ENCODE measurements around the gene PACS2. TPM values are rescaled to one million over a fixed set of nuclear protein-coding genes. Genes with fewer than 3 reads are reported as not detected.
"Not testable (repeated sequence)": the region's sequence is repeated elsewhere in the genome, so short reads cannot be mapped to it uniquely, and the experiment has no call there.

PACS2 gene
- total RNA-seq (2014; rRNA removed; shearing (Covaris generic)), result 33.4 and 43.4 TPM in 2 replicates

- peak; percentile 61 to 89 for DNase-seq
- H3K27ac ChIP-seq, result peak within 1 kb of the TSS; percentile 59
- no peaks in the 10 kb centered on the region; the same call in none of the 2 replicates for H3K36me3 ChIP-seq
- no peaks in the 10 kb centered on the region for H3K27me3 ChIP-seq
- H3K4me1 ChIP-seq, result peaks cover 20% of the 10 kb centered on the region; the same call in 1 of the 2 replicates
- H3K9me3 ChIP-seq (replicated peaks), result no peaks in the 10 kb centered on the region
- H3K4me3 ChIP-seq, result peak within 1 kb of the TSS; percentile 63
These were observed at the start of gene PACS2 for GRCh38 chr14:105314287-105315200. TSS of gene PACS2 (plus strand) at chr14:105314748. CDS start at chr14:105314919, 171 bp downstream.

GRCh38 chr14:105267820-105268548 lies 46.6 kb upstream of the PACS2 start:
- H3K4me3 ChIP-seq, result no peak overlapping the region
- DNase-seq, result no peak
- peaks cover 7% of the 10 kb centered on the region for H3K36me3 ChIP-seq
- no peaks in the 10 kb centered on the region for H3K4me1 ChIP-seq
- H3K27me3 ChIP-seq, result no peaks in the 10 kb centered on the region
- H3K27ac ChIP-seq, result no peak overlapping the region
- no peaks in the 10 kb centered on the region for H3K9me3 ChIP-seq (replicated peaks)

- Histone ChIP-seq H3K27me3 (no peaks in the 10 kb centered on the region), H3K9me3 (replicated peaks) (no peaks in the 10 kb centered on the region), H3K27ac (no peak overlapping the region), H3K4me3 (no peak overlapping the region), H3K36me3 (peaks cover 5% of the 10 kb centered on the region), H3K4me1 (no peaks in the 10 kb centered on the region)
- DNase-seq, result no peak
These were observed 45.7 kb upstream of the PACS2 start for GRCh38 chr14:105268736-105269354.

GRCh38 chr14:105269405-105269804 lies 45.1 kb upstream of the PACS2 start:
- no peaks in the 10 kb centered on the region for H3K27me3 ChIP-seq
- no peak for DNase-seq
- H3K4me1 ChIP-seq, result no peaks in the 10 kb centered on the region
- no peak overlapping the region for H3K27ac ChIP-seq
- no peaks in the 10 kb centered on the region for H3K36me3 ChIP-seq
- H3K9me3 ChIP-seq (replicated peaks), result no peaks in the 10 kb centered on the region
- no peak overlapping the region for H3K4me3 ChIP-seq

GRCh38 chr14:105271224-105271890 lies 43.2 kb upstream of the PACS2 start:
- H3K27ac ChIP-seq, result no peak overlapping the region
- H3K9me3 ChIP-seq (replicated peaks), result no peaks in the 10 kb centered on the region
- no peak for DNase-seq
- H3K4me3 ChIP-seq, result no peak overlapping the region
- no peaks in the 10 kb centered on the region for H3K27me3 ChIP-seq
- peaks cover 7% of the 10 kb centered on the region for H3K4me1 ChIP-seq
- H3K36me3 ChIP-seq, result no peaks in the 10 kb centered on the region

GRCh38 chr14:105272623-105273022 lies 41.9 kb upstream of the PACS2 start:
- Histone ChIP-seq H3K4me3 (no peak overlapping the region), H3K27me3 (no peaks in the 10 kb centered on the region), H3K9me3 (replicated peaks) (no peaks in the 10 kb centered on the region), H3K27ac (no peak overlapping the region), H3K4me1 (peaks cover 7% of the 10 kb centered on the region), H3K36me3 (no peaks in the 10 kb centered on the region)
- no peak for DNase-seq

- Histone ChIP-seq H3K4me3 (no peak overlapping the region), H3K27me3 (no peaks in the 10 kb centered on the region), H3K4me1 (peaks cover 7% of the 10 kb centered on the region), H3K9me3 (replicated peaks) (no peaks in the 10 kb centered on the region), H3K36me3 (no peaks in the 10 kb centered on the region), H3K27ac (no peak overlapping the region)
- DNase-seq, result no peak
These were observed 41.5 kb upstream of the PACS2 start for GRCh38 chr14:105273062-105273461.

- H3K27me3 ChIP-seq, result no peaks in the 10 kb centered on the region
- H3K27ac ChIP-seq, result no peak overlapping the region
- H3K4me3 ChIP-seq, result no peak overlapping the region
- no peak for DNase-seq
- no peaks in the 10 kb centered on the region for H3K36me3 ChIP-seq
- H3K4me1 ChIP-seq, result peaks cover 7% of the 10 kb centered on the region
- no peaks in the 10 kb centered on the region for H3K9me3 ChIP-seq (replicated peaks)
These were observed 39.9 kb upstream of the PACS2 start for GRCh38 chr14:105274637-105275036.

GRCh38 chr14:105275267-105275946 lies 39.1 kb upstream of the PACS2 start:
- no peak overlapping the region for H3K4me3 ChIP-seq
- no peaks in the 10 kb centered on the region for H3K27me3 ChIP-seq
- 0 out of 2 replicates have a peak, but pooled peaks cover 4% of the 10 kb centered on the region for H3K36me3 ChIP-seq
- no peaks in the 10 kb centered on the region for H3K9me3 ChIP-seq (replicated peaks)
- DNase-seq, result peak; percentile 53 to 56
- H3K4me1 ChIP-seq, result peaks cover 7% of the 10 kb centered on the region
- H3K27ac ChIP-seq, result no peak overlapping the region

GRCh38 chr14:105277448-105277847 lies 37.1 kb upstream of the PACS2 start:
- H3K4me1 ChIP-seq; H3K27ac ChIP-seq; H3K9me3 ChIP-seq (replicated peaks); H3K36me3 ChIP-seq; DNase-seq; H3K4me3 ChIP-seq; H3K27me3 ChIP-seq: not testable (repeated sequence)

GRCh38 chr14:105279642-105280361 lies 34.7 kb upstream of the PACS2 start:
- Histone ChIP-seq H3K27me3 (no peaks in the 10 kb centered on the region), H3K27ac (no peak overlapping the region), H3K4me1 (peaks cover 7% of the 10 kb centered on the region), H3K36me3 (0 out of 2 replicates have a peak, but pooled peaks cover 4% of the 10 kb centered on the region), H3K4me3 (no peak overlapping the region), H3K9me3 (replicated peaks) (no peaks in the 10 kb centered on the region)
- no peak for DNase-seq

- Histone ChIP-seq H3K36me3 (0 out of 2 replicates have a peak, but pooled peaks cover 4% of the 10 kb centered on the region), H3K4me3 (no peak overlapping the region), H3K27me3 (no peaks in the 10 kb centered on the region), H3K9me3 (replicated peaks) (no peaks in the 10 kb centered on the region), H3K27ac (no peak overlapping the region), H3K4me1 (peaks cover 2% of the 10 kb centered on the region)
- DNase-seq, result no peak
These were observed 34.0 kb upstream of the PACS2 start for GRCh38 chr14:105280525-105280924.

GRCh38 chr14:105281371-105282097 lies 33.0 kb upstream of the PACS2 start:
- Histone ChIP-seq H3K27me3 (no peaks in the 10 kb centered on the region), H3K9me3 (replicated peaks) (no peaks in the 10 kb centered on the region), H3K36me3 (0 out of 2 replicates have a peak, but pooled peaks cover 4% of the 10 kb centered on the region), H3K27ac (no peak overlapping the region), H3K4me3 (no peak overlapping the region), H3K4me1 (no peaks in the 10 kb centered on the region)
- DNase-seq, result peak in 1 of 2 experiments; percentile 31

Measured in SJCRH30 (cell line).